ENCODE measurements around the gene RB1. TPM values are rescaled to one million over a fixed set of nuclear protein-coding genes. Genes with fewer than 3 reads are reported as not detected.
"Not testable (repeated sequence)": the region's sequence is repeated elsewhere in the genome, so short reads cannot be mapped to it uniquely, and the experiment has no call there.

Gene RB1
- polyA plus RNA-seq, 1 donor, result 59.2 TPM

DNA sequence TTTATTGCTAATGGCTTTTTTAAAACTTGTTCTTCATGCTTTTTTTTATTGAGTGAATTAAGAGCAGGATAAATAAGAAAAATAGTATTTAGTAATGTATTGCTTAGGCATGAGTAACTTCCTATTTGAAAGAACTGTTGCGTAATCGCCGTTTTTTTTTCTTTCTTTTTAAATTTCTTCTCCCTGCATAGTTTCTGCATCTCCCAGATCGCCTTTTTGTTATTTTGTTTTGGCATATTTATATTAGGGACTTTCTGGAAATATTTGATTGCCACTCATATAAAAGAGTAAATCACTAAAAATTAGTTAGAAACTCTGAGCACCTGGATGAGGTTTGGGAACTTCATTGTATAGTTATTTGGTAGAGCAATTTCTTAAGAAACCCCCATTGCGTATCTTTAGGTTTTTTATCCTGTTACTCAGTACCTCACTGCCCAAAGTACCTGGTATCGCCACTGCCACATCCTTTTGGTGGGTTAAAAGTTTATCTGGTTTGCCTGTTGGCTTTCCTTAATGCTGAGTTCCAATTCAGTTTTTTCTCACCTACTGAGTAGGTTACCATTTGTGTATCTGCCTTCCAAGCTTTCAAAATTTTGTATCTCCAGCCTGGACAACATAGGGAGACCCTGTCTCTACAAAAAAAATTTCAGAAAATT lies 145.5 kb downstream of the RB1 start:
- DNase-seq (ENCODE audit: low read depth), result no peak

GRCh38 chr13:48449656-48450055 lies 146.1 kb downstream of the RB1 start:
- no peak for DNase-seq (ENCODE audit: low read depth)

- DNase-seq (ENCODE audit: low read depth), result not testable (repeated sequence)
Measured at GRCh38 chr13:48451196-48451595, 147.6 kb downstream of the RB1 start.

- no peak for DNase-seq (ENCODE audit: low read depth)
Measured at GRCh38 chr13:48456546-48456945, 153.0 kb downstream of the RB1 start.

GRCh38 chr13:48457578-48458242 lies 154.2 kb downstream of the RB1 start:
- DNase-seq (ENCODE audit: low read depth), result no peak

DNA sequence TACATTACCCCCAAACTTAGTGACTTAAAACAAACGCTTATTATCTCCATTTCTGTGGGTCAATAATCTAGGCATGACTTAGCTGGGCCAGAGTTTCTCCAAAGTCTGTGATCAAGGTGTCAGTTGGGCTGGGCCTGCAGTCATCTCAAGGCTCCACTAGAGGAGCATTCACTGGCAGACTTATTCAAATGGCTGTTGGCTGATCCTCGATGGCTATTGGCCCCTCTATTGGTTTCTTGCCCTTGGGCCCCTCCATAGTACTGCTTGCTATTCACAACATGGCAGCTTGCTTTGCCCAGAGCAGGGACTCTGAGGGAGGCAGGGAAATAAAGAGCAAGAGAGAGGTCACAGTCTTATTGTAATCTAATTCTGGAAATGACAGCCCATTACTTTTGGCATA lies 171.7 kb downstream of the RB1 start:
- no peak for DNase-seq (ENCODE audit: low read depth)

DNA sequence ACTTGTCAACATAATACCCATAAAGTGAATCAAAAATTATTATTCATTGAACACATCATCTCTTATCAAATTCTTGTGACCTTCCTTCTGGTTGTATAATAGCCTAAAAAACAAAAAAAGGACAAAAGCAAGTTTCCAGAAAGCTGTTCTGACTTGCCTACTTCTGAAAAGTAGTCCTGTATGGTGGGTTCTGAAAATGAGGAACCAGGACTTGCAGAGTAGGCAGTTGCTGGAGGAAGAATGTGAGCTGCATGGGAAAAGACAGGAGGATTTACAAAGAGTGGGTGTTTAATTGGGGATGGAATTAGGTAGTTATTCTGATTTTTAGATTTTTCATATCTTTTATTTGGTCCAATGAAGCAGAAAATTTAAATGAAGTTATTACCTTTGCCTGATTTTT lies 172.7 kb downstream of the RB1 start:
- DNase-seq (ENCODE audit: low read depth), result no peak

- DNase-seq (ENCODE audit: low read depth), result no peak
Measured at GRCh38 chr13:48476686-48477085, 173.1 kb downstream of the RB1 start.

DNA sequence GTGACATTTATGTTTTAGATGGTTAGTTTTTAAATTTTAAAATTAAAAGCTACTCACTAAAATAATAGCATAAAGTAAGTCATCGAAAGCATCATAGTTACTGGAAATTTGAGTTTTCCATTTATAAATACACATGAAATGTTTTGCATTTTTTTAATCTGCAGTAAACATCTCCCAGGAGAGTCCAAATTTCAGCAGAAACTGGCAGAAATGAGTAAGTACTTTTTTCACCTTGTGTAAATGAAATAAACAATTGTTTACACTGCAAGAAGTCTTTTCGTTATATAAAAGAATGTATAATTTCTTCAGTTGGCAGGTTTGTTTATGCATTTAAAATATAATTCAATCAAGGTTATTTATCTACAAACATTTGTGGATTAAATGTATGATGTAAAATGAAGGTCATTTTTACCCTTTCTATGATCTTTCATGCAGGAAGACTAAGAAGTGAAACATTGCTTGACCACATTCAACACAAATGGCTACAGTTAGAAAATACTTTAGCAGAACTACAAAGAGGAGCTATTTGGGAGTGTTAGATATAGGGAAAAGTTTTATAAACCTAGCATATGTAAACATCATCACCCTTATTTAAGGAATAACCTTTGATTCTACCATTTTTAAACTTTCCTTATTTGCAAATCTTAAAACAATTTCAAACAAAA lies 173.8 kb downstream of the RB1 start:
- DNase-seq (ENCODE audit: low read depth), result no peak

DNA sequence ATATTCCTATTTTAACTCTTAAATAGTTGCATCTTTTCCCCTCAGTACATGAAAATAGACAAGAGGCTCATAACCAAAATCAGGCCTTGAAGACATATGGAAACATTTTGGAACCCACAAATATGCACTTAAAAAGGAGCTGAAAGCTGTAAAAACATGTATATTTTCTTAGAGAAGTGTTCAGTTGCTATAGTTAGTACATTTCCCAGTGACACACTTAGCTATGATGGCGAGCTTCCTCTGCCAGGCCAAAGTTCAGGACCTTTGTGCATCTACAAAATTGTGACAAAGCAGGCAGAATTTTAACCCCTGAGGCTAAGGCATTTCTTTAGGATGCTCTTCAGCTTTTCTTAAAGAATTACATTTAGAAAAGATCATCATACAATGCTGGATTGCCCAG lies 174.8 kb downstream of the RB1 start:
- DNase-seq (ENCODE audit: low read depth), result no peak

- DNase-seq (ENCODE audit: low read depth), result no peak
Measured at GRCh38 chr13:48483575-48483974, 180.0 kb downstream of the RB1 start.

DNA sequence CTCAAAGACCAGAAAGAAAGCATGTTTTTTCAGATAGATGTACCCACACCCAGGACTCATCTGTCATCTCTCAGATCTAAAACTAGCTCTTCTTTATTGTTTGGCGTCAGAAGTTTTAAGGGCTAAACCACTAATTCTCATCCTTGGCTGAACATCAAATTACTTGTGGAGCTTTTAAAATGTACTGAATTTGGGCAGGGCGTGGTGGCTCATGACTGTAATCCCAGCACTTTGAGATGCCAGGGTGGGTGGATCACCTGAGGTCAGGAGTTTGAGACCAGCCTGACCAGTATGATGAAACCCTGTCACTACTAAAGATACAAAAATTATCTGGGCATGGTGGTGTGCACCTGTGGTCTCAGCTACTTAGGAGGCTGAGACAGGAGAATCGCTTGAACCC lies 181.9 kb downstream of the RB1 start:
- DNase-seq (ENCODE audit: low read depth), result no peak

- no peak for DNase-seq (ENCODE audit: low read depth)
Measured at GRCh38 chr13:48486362-48486761, 182.8 kb downstream of the RB1 start.

- no peak for DNase-seq (ENCODE audit: low read depth)
Measured at GRCh38 chr13:48486836-48487235, 183.3 kb downstream of the RB1 start.

- DNase-seq (ENCODE audit: low read depth), result no peak
Measured at GRCh38 chr13:48487968-48488367, 184.4 kb downstream of the RB1 start.

- no peak for DNase-seq (ENCODE audit: low read depth)
Measured at GRCh38 chr13:48488995-48489394, 185.4 kb downstream of the RB1 start.

DNA sequence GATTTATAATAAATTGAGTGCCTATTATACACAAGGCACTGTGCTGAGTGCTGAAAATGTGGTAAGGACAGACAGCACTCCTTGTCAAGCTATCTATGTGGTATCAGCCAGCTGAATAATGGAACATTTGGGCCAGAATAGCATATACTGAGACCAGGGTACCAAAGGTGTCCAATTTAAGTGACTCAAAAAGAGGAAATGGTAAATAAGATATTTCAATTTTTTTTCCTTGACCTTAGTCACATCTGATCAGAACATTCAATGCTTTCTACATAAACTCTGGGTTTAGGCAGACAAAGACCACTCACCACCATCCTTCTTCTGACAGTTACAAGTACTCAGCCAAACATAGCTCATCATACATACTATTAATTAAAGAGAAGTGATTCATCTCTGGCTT lies 186.1 kb downstream of the RB1 start:
- DNase-seq (ENCODE audit: low read depth), result no peak

GRCh38 chr13:48490241-48490640 lies 186.7 kb downstream of the RB1 start:
- DNase-seq (ENCODE audit: low read depth), result no peak

GRCh38 chr13:48491423-48492095 lies 188.0 kb downstream of the RB1 start:
- no peak for DNase-seq (ENCODE audit: low read depth)

DNA sequence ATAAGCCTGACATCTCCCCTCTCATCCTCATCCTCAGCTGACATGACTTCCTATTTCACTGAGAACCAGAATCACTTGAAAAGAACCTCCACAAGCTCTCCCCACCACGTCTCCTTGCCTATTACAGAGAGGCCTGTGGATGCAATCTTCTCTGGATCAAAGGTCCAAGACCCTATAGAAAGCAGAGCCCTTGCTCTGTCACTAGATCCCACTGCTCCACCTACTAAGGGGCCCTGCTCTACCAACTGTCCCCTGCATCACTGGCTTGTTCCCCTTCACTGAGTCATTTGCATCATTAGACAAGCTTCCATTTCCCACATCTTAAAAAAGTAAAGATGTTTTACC lies 188.5 kb downstream of the RB1 start:
- no peak for DNase-seq (ENCODE audit: low read depth)

GRCh38 chr13:48492470-48493065 lies 189.0 kb downstream of the RB1 start:
- DNase-seq (ENCODE audit: low read depth), result peak; percentile 47

GRCh38 chr13:48493066-48493765 lies 189.7 kb downstream of the RB1 start:
- DNase-seq (ENCODE audit: low read depth), result no peak
